NCI-H2081 (cell line): ENCODE results near the gene DPY19L2.
A peak's percentile ranks its signal among the peaks of the same experiment; 100 is the strongest.
"Not testable (repeated sequence)": the region's sequence is repeated elsewhere in the genome, so short reads cannot be mapped to it uniquely, and the experiment has no call there.

Experiments
- DNase-seq, 2 experiments: peaks; one replicate each; lab custom pipeline; 2025; lab: John Stamatoyannopoulos, UW

DPY19L2 gene

DNA sequence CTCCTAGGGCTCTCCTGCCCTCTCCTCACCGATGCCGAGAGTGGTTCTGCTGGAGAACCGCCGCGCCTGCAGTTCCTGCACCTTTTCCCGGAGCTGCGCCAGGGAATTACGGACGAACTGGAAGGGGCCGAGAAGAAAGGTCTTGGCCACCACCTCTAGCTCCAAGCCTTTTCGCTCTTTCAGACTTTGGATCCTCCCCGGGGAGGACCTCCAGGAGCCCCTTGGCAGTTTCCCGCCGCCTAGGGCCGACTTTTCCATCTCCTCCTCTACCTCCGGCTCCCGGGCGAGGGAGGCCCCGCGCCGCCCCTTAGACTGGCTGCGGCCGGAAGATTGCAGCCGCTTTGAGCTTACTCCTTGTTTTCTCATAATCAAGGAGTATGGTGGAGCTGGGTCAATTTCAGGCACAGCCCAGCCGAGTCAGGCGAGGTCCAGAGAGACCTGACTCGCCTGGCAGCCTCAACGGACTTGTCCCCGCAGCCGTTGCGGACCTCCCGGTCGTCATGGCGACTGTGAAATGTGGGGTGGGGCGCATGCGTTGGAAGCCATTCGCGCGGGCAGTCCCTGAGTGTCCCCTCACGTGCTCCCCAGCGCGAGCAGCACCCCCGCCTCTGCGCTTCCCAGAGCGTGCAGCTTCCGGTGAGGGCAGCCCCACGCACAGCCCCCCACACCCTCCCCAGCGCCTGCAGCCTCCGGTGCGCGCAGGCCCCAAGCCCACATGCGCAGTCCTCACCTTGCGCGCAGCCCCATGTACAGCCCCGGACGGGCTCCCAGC is at the start of gene DPY19L2:
TSS of gene DPY19L2 (minus strand) at position 466 of the 772 bp plus-strand sequence. CDS start at position 366, 100 bp downstream.
- peak; percentile 87 to 92 for DNase-seq

DNA sequence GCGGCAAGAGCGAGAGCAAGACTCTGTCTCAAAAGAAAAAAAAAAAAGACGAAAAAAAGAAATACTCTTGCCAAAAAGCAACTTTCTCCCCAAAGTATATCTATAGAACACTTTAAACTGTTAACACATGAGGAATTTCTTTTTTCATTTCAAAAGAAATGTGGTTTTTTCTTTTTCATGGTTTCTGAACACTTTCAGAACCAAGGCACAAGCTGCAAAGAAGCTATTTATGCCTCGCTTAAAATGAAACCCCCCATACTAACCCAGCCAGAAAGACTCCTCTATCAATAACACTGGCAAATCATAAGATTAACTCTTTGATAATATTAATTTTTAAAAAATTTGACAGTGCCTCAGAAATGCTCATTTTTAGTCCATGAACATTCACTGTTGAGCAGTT is 48.6 kb upstream of the DPY19L2 start:
- not testable (repeated sequence) for DNase-seq

GRCh38 chr12:63715107-63715625 is 46.9 kb upstream of the DPY19L2 start:
- not testable (repeated sequence) for DNase-seq

DNA sequence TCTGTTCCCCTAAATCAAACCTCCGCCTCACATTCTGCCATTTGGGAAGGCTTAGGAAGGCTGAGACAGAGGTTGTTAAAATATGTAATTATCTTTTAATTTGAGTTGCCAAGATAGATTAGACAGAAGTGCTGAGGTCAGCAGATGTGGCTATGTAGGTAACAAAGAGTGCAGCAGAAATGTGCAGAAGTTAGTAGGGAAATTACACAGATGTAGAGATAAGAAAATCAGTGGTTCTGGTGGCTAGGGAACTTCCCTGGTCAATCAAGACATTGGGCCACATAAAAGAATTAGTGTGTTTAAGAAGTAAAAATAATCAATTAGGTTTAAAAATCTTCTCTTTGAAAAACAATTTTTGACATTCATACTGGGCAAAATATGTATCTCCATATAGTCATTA is 46.1 kb upstream of the DPY19L2 start:
- DNase-seq: not testable (repeated sequence)

DNA sequence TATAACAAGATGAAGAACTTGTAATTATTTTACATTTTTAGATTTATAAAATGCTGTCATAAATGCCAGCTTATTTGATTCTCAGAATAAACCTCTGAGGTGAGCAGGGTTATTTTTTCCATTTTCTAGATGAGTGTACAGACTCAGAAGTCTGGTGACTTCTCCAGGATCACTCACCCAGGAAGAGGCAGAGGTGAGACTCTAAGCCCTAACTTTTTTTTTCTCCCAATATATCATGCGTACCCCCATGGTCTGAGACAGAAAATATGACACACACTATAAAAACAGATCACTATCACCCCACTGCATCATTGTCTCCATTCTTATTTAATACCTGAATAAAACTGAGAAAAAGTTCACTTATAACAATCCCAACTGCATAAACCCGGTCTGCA is 45.4 kb upstream of the DPY19L2 start:
- not testable (repeated sequence) for DNase-seq

GRCh38 chr12:63712979-63713680 is 44.8 kb upstream of the DPY19L2 start:
- not testable (repeated sequence) for DNase-seq

DNA sequence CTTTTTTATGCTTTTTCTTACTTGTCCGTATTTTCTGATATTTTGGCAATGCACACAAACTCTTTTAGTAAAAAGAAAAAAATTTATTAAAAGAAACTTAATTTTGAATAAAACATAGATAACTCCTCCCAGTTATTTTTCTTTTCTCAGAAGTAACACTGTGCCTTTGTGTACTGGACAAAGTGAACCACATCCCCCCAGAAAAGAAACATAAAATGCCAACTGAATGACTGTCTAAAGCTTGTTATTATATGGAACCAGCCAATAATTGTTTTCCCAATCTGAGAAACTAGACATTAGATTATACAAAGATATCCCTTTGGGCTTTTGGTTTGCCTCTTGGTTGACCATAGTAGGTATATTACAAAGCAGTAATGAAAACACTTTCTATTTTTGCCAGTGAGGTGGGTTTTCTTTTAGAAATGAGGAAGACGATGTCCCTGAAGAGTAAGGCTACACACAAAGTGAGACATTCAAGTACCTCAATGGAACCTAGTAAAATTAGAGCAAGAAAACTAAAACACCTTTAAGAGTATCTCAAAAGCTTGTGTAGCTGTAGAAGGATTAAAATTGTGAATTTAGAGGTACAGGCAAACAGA is 44.2 kb upstream of the DPY19L2 start:
- DNase-seq: not testable (repeated sequence)

GRCh38 chr12:63711339-63711738 is 43.0 kb upstream of the DPY19L2 start:
- DNase-seq: not testable (repeated sequence)

DNA sequence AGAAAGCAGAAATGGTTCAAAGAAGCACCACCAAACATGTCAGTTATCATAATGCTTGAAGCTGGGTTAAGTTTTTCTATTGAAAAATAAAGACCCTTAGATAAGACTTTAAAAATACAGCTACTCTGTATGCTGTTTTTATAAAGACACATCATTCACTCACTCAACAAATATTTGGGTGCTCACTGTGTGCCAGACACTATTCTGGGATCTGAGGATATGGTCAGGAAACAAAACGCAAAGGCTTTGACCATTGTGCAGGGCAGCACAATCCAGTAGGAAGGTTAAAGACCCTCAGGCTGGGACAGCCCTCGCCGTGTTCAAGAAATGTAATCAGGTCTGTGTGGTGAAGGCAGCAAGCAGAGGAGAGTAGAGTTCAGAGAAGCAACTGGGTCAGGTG is 38.0 kb upstream of the DPY19L2 start:
- no peak for DNase-seq

DNA sequence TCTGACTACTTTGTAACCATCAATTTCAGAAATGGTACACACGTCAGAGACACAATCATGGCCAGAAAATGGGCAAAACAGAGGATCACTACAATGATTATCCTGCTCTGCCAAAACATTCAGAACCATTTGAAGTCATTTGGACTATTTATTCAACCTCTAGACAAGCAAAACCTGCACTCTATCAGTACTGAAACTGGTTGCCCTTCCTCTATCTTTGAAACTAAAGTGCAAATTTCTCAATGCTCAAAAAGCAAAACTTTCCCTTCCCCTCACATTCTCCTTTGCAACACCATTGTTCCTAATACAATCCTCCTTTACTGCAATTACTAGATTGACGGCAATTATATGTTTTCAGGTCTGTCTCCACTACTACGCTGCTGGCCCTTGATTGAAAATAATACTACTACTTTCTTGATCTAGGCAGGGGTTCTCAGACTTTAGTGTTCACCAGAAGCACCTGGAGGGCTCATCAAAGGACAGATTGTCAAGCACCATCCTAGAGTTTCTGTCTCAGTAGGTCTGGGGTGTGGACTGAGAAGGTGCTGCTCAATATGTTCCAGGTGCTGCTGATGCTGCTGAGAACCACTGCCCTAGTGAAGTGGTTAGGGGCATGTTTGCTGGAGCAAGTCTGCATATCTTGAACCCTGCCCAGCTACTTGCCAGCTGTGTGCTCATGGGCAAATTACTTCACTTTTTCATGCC is 31.5 kb upstream of the DPY19L2 start:
- not testable (repeated sequence) for DNase-seq

GRCh38 chr12:63699011-63699410 is 30.7 kb upstream of the DPY19L2 start:
- not testable (repeated sequence) for DNase-seq

DNA sequence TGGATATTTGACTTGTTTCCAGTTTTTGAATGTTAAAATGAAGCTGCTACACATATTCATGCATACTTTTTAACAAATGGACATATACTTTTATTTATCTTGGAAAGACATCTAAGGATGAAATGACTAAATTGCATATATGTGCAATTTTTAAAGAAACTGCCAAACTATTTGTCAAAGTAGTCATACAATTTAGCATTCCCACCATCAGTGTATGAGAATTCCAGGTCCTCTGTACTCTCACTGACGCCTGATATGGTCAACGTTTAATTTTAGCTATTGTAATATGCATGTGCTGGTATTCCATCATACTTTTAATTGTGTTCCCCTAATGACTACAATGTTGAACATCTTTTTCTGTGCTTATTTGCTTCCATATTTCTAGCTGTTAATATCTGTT is 22.5 kb upstream of the DPY19L2 start:
- not testable (repeated sequence) for DNase-seq

DNA sequence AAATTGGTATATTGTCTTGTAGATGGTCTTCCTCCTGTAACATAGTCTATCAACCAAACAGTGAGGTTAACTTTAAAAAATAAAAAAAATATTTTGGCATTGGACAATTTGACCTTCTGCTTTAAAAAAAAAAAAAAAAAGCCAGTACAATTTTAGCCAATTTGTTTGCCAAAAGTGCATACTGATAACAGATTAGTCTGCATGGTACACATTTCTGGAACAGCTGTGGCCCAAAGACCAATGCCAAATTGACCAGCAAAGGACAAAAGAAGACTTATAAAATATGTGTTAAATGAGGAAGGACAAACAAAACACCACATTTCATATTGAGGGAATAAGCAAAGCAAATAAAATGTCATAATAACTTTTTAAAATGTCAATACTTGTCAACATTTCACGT is 20.8 kb upstream of the DPY19L2 start:
- not testable (repeated sequence) for DNase-seq

DNA sequence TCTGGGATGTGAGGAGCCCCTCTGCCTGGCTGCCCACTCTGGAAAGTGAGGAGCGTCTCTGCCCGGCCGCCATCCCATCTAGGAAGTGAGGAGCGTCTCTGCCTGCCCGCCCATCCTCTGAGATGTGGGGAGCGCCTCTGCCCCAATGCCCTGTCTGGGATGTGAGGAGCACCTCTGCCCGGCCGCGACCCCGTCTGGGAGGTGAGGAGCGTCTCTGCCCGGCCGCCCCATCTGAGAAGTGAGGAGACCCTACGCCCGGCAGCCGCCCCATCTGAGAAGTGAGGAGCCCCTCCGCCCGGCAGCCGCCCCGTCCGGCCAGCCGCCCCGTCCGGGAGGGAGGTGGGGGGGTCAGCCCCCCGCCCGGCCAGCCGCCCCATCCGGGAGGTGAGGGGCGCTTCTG is 18.3 kb upstream of the DPY19L2 start:
- DNase-seq: not testable (repeated sequence)

- DNase-seq: not testable (repeated sequence)
Measured at GRCh38 chr12:63685789-63686188, 17.5 kb upstream of the DPY19L2 start.

DNA sequence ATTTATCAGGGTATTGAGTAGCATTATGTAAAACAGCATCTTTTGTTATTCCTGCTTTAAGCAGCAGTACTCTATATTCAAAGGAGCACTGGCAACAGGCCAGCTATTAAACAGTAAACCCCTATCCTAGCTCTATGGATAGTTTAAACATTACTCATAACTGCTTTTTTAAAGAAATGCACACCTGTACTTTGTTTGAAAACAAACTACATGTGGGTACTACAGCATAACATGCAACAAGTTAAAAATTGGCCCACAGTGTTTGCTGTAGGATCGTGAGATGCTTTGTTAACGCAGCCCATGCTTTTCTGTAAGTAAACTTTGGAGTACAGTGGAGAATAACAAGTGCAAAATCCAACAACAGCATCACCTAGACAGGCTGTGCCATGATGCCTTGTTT is 14.3 kb upstream of the DPY19L2 start:
- DNase-seq: not testable (repeated sequence)

- not testable (repeated sequence) for DNase-seq
Measured at GRCh38 chr12:63680758-63681157, 12.5 kb upstream of the DPY19L2 start.

GRCh38 chr12:63672550-63672949 is 4.3 kb upstream of the DPY19L2 start:
- peak in 1 of 2 experiments; percentile 8 for DNase-seq

DNA sequence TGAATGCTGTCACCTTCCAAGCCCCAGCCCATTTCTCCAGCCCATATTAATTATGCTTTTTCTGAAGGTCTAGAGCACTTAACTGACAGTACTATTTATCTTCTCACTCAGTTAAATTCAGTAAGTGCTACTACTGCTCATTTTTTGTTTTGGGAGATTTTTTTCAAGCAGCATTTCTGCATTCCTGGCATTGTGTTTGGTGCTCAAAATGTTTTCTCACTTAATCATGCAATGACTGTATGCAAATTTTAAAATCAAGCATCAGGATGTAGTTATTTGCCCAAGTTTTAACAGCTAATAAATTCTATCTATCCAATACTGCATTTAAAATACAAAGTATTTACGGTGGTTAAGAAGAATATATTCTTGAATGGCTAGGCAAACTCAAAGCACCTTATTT is 1.6 kb upstream of the DPY19L2 start:
- DNase-seq: not testable (repeated sequence)

DNA sequence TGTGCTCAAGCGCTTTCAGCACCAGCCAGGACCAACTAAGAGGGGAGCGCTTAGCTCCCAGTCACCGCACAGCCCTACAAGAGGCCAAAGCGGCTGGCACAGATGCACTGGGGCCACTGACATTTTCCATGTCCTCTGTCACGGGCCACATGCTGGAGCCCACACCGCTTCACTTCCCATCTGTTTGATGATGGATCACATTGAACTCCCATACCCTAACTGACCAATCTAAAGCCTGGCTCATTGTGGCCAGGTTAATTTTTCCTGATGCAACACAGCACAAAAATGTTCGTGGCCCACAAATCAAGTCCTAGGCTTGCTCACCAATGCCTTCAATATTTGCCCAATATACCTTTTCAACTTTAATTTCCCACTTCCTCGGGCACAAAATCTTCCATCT is 1.1 kb upstream of the DPY19L2 start:
- not testable (repeated sequence) for DNase-seq

DNA sequence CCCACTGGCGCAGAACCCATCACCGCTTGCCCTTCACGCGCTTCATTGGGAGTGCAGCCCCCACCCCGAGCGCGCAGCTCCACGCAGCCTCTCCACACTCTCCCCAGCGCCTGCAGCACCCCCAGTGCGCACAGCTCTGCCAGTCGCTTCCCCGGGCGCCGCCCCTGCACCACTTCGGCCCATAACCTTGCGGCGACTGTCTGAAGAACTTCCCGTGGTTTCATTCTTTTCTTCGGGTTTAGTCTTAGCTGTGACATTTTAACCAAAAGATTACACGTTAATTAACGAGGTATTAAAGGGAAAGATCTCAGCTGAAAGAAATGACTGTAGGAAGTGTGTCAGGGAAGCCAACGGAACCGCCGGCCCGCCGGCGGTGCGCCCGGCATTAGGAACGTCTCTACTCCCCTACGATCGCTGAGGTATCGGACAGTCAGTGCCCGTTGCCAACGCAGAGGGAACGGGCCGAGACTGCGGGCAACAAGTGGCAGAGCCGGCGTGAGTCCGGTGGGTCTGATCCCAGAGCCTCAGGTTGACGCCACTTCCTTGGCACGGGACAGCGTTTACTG is 590 bp upstream of the DPY19L2 start:
- DNase-seq: not testable (repeated sequence)
